ENCODE results near the gene TIAM1.

DNA sequence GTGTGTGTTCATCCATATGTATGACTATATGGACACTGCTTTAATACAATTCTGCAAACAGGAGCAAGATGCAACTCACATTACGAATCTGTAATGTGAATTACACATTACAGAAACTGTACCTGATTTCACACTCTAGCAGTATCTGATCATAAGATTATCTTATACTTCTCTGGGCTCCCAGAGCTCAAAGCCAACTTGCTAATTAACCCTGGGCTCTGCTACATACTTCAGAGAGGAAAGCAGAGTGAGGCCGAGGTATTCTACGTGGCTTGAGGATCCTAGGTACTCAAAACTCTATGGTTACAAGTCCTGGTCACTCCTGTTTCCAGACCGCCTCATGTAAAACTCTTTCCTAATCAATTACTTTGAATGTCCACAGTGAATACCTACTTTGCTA lies 156.6 kb downstream of the TIAM1 start:
- TF ChIP-seq, protein P1, sequence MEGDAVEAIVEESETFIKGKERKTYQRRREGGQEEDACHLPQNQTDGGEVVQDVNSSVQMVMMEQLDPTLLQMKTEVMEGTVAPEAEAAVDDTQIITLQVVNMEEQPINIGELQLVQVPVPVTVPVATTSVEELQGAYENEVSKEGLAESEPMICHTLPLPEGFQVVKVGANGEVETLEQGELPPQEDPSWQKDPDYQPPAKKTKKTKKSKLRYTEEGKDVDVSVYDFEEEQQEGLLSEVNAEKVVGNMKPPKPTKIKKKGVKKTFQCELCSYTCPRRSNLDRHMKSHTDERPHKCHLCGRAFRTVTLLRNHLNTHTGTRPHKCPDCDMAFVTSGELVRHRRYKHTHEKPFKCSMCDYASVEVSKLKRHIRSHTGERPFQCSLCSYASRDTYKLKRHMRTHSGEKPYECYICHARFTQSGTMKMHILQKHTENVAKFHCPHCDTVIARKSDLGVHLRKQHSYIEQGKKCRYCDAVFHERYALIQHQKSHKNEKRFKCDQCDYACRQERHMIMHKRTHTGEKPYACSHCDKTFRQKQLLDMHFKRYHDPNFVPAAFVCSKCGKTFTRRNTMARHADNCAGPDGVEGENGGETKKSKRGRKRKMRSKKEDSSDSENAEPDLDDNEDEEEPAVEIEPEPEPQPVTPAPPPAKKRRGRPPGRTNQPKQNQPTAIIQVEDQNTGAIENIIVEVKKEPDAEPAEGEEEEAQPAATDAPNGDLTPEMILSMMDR (IDR thresholded peaks at IDR 0.05), result no peak
- TF ChIP-seq POLR2AphosphoS5 (IDR thresholded peaks at IDR 0.05) (no peak), EP300 (IDR thresholded peaks at IDR 0.05) (no peak)

Data from esophagus muscularis mucosa (tissue), 4 donors.